ENCODE data around the gene KIF26A.

- TF ChIP-seq CTCF (IDR thresholded peaks at IDR 0.05; ENCODE audit: insufficient read depth, low read length, poor library complexity, severe bottlenecking) (no peak), EZH2phosphoT487 (conservative IDR thresholded peaks at IDR 0.05; ENCODE audit: low read length) (no peak)
Observed at GRCh38 chr14:104134061-104134965, 4.1 kb upstream of the KIF26A start.
